Measurements from ENCODE around the gene PPP1R3E.

- TF ChIP-seq CTCF (IDR thresholded peaks at IDR 0.05; ENCODE audit: poor library complexity) (no peak), EZH2 (IDR thresholded peaks at IDR 0.05; ENCODE audit: borderline replicate concordance) (no peak)
Measured at GRCh38 chr14:23275412-23275811, 27.2 kb downstream of the PPP1R3E start.

Data from hepatocyte (in vitro differentiated cells).